ENCODE results near the gene PTPRD. TPM values are rescaled to one million over a fixed set of nuclear protein-coding genes. Genes with fewer than 3 reads are reported as not detected.

The PTPRD gene
- total RNA-seq, 1 experiment from 2014 or later = not detected

GRCh38 chr9:9679433-9679832, 933.4 kb downstream of the PTPRD start:
- DNase-seq (ENCODE audit: low spot score) = no peak
- CTCF ChIA-PET = no interaction called here

GRCh38 chr9:9674461-9674860, 938.3 kb downstream of the PTPRD start:
- Histone ChIP-seq H3K36me3 (ENCODE audit: insufficient read depth, low read length, poor library complexity, severe bottlenecking) (no peaks in the 10 kb centered on the region), H3K27me3 (replicated peaks; ENCODE audit: insufficient read depth, low read depth, low read length, poor library complexity) (no peaks in the 10 kb centered on the region), H3K27ac (ENCODE audit: low read depth, low read length, poor library complexity, severe bottlenecking) (no peak overlapping the region), H3K9me3 (ENCODE audit: low read depth, low read length, poor library complexity, severe bottlenecking) (no peaks in the 10 kb centered on the region), H3K4me3 (ENCODE audit: low read depth, low read length, poor library complexity, severe bottlenecking) (no peak overlapping the region), H3K4me1 (ENCODE audit: insufficient read depth, low read length, poor library complexity, severe bottlenecking) (no peaks in the 10 kb centered on the region)
- no TSS peak for BruUV-seq (replicated peaks)
- ChIA-PET CTCF (no interaction called here), POLR2A (ENCODE audit: low non-redundant PET) (no interaction called here)
- intact Hi-C loops (cut with micrococcal nuclease; ENCODE audit: unreplicated experiment) = no loop called here
- DNase-seq (ENCODE audit: low spot score) = no peak
- TF ChIP-seq EZH2 (IDR thresholded peaks at IDR 0.05; ENCODE audit: borderline replicate concordance, low read depth, low read length, poor library complexity, severe bottlenecking) (no peak), CTCF (conservative IDR thresholded peaks at IDR 0.05; ENCODE audit: low read depth, low read length) (no peak)

More at GRCh38 chr9:9679433-9679832, 933.4 kb downstream of the PTPRD start:
- TF ChIP-seq CTCF (conservative IDR thresholded peaks at IDR 0.05; ENCODE audit: low read depth, low read length) (no peak), EZH2 (IDR thresholded peaks at IDR 0.05; ENCODE audit: borderline replicate concordance, low read depth, low read length, poor library complexity, severe bottlenecking) (no peak)
- Histone ChIP-seq H3K36me3 (ENCODE audit: insufficient read depth, low read length, poor library complexity, severe bottlenecking) (no peaks in the 10 kb centered on the region), H3K27ac (ENCODE audit: low read depth, low read length, poor library complexity, severe bottlenecking) (no peak overlapping the region), H3K4me3 (ENCODE audit: low read depth, low read length, poor library complexity, severe bottlenecking) (no peak overlapping the region), H3K9me3 (ENCODE audit: low read depth, low read length, poor library complexity, severe bottlenecking) (no peaks in the 10 kb centered on the region), H3K27me3 (replicated peaks; ENCODE audit: insufficient read depth, low read depth, low read length, poor library complexity) (no peaks in the 10 kb centered on the region), H3K4me1 (ENCODE audit: insufficient read depth, low read length, poor library complexity, severe bottlenecking) (no peaks in the 10 kb centered on the region)
- POLR2A ChIA-PET (ENCODE audit: low non-redundant PET) = no interaction called here
- no TSS peak for BruUV-seq (replicated peaks)
- intact Hi-C loops (cut with micrococcal nuclease; ENCODE audit: unreplicated experiment) = no loop called here

GRCh38 chr9:9670454-9670853, 942.3 kb downstream of the PTPRD start:
- Histone ChIP-seq H3K27ac (ENCODE audit: low read depth, low read length, poor library complexity, severe bottlenecking) (no peak overlapping the region), H3K9me3 (ENCODE audit: low read depth, low read length, poor library complexity, severe bottlenecking) (no peaks in the 10 kb centered on the region), H3K27me3 (replicated peaks; ENCODE audit: insufficient read depth, low read depth, low read length, poor library complexity) (no peaks in the 10 kb centered on the region), H3K4me1 (ENCODE audit: insufficient read depth, low read length, poor library complexity, severe bottlenecking) (no peaks in the 10 kb centered on the region), H3K36me3 (ENCODE audit: insufficient read depth, low read length, poor library complexity, severe bottlenecking) (no peaks in the 10 kb centered on the region), H3K4me3 (ENCODE audit: low read depth, low read length, poor library complexity, severe bottlenecking) (no peak overlapping the region)
- BruUV-seq (replicated peaks) = no TSS peak
- POLR2A ChIA-PET (ENCODE audit: low non-redundant PET) = no interaction called here
- DNase-seq (ENCODE audit: low spot score) = no peak
- CTCF ChIA-PET = no interaction called here
- TF ChIP-seq EZH2 (IDR thresholded peaks at IDR 0.05; ENCODE audit: borderline replicate concordance, low read depth, low read length, poor library complexity, severe bottlenecking) = no peak
- TF ChIP-seq CTCF (conservative IDR thresholded peaks at IDR 0.05; ENCODE audit: low read depth, low read length) = no peak
- intact Hi-C loops (cut with micrococcal nuclease; ENCODE audit: unreplicated experiment) = no loop called here
